Left ventricle myocardium superior (tissue), 1 donor: ENCODE data around the gene UBALD2. TPM values are rescaled to one million over a fixed set of nuclear protein-coding genes. Genes with fewer than 3 reads are reported as not detected.
"Not testable (repeated sequence)": the region's sequence is repeated elsewhere in the genome, so short reads cannot be mapped to it uniquely, and the experiment has no call there.

Experiments used
- ATAC-seq: fragments of 200-7000 bp; cut with Tn5 transposase; one replicate; pipeline ENCODE4 v1.9.1; 2020; ENCODE audit warnings: mild to moderate bottlenecking, moderate library complexity
- DNase-seq: peaks from one replicate; pipeline ENCODE4 v3.0.0-alpha.2; 2020
- intact Hi-C: fragments of 100-400 bp; cut with micrococcal nuclease; formaldehyde crosslinking; loops from one replicate; pipeline ENCODE4 v1.11.0; 2022
- total RNA-seq: library from RNA; stranded (reverse); fragmentation: NEBNext Ultra II Directional; extraction: Animal tissue kit (Norgen Biotek cat#: 25700); gene quantifications from one replicate; pipeline ENCODE4 v1.2.1, GENCODE V29; 2021
- donor health status: DM: no; HTN: yes; CAD: no; lungs with severe emphysema.

UBALD2 gene
- total RNA-seq, 1 donor from 2014 or later = 35.4 TPM

DNA sequence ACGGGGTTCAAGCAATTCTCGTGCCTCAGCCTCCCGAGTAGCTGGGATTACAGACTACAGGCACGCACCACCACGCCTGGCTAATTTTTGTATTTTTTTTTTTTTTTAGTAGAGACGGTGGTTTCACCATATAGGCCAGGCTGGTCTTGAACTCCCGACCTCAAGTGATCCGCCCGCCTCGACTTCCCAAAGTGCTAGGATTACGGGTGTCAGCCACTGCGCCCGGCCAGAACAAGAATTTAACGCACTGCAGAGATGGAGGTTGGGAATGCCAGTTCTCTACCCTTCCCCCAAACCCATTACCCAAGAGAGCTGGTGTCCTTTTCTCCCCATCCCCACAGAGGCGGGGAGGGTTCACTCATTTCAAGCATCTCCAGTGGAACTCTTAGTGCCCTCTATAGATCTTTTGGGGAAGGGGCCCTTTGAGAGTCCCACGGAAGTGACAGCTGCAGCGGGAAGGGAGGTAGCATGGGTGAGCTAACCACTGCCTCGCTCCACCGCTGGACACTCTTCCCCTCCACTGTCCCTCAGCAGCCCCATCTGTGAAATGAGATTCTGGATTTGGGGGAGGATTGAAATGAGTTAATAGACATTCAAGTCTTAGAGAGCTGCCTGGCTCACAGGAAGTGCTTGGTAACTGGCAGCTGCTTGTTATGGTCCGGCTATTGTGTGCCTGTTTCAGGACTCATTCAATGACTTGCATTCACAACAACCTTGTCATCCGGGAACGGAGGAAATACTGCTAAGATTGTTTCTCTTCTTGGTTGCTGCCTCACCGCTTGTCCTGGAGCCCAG is 3.5 kb upstream of the UBALD2 start:
- ATAC-seq (no peak), DNase-seq (no peak)
- intact Hi-C loops = no loop called here

DNA sequence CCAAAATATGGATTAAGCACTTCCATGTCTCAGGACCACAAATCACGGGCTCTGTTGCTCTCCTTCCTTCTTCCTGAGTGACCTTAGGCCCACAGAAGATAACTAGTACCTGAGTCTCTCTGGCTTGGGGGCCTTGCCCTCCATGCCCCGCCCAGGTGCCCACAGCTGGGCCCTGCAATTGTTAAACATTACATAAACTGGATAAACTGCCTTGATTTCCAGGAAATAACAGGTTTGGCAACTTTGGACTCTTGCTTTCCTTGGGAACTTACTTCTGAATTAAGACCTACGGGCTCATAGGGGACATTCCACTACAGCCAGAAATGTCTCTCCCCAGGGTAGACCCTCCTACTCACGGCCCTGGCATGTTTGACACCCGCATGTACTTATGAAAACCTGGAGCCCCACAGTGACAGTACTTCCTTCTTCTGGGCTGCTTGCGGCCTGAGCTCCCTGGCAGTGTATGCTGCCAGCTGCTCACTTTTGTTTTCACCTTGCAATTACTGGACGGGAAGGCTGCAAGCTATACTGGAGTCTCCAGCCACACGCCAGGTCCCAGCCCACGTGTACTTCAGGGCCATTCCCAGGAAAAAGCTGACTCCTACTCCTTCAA is 2.3 kb upstream of the UBALD2 start:
- no peak for DNase-seq
- ATAC-seq = no peak
- intact Hi-C loops = no loop called here

DNA sequence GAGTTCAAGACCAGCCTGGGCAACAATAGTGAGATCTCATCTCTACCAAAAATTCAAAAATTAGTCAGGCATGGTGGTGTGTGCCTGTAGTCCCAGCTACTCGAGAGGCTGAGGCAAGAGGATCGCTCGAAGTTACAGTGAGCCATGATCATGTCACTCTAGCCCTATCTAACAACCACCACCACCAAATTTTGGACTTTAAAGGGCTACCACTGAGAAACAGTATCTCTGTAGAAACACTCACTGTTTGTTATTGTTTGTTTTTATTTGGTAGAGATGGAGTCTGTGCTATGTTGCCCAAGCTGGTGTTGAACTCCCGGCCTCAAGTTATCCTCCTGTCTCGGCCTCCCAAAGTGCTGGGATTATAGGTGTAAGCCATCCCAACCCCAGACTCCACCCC is 1.3 kb upstream of the UBALD2 start:
- ATAC-seq = no peak
- intact Hi-C loops = no loop called here
- DNase-seq = no peak

DNA sequence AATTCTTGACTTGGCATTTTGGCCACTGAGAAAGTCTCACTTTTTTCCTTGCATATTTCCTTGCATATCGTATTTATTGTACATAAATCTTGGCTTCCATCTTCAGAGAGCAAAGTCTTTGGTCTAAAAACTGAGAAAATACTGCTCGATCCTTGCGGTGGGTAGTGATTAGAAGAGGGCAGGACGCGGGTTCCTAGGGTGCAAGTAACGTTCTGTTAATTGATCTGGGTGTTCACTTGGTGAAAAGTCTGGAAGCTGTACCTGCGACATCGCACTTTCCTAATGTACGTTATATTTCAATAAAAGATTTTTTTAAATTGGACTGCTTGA is 758 bp upstream of the UBALD2 start:
- no peak for DNase-seq
- ATAC-seq = no peak
- intact Hi-C loops = no loop called here

DNA sequence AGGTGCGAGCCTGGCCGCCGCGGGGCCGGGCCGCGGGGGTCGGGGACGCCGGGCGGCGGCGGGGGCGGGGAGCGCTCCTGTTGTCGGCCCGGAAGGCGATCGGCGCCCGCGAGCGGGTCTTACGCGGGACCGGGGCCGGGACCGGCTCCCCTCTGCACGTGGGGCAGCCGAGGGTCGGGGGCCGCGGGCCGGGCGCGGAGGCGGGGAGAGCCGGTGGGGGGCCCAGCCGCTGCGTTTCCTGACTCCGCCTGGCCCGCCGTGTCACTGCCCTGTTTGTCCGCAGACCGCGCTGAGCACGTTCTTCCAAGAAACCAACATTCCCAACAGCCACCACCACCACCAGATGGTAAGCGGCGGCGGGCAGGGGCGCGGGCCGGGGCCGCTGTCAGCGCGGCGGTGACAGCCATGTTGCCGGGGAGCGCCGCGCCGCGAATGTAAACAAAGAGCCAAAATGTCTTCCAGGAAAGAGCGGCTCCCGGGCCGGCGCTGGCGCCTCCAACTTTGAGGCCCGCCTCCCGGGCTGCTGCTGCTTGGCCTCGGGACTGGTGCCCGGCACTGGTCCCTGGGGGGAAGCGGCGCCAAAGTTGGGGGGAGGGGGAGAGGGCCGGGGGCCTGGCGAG is 586 bp downstream of the UBALD2 start:
- DNase-seq (peak; percentile 84), ATAC-seq (peak; percentile 2)
- intact Hi-C loops = no loop called here

DNA sequence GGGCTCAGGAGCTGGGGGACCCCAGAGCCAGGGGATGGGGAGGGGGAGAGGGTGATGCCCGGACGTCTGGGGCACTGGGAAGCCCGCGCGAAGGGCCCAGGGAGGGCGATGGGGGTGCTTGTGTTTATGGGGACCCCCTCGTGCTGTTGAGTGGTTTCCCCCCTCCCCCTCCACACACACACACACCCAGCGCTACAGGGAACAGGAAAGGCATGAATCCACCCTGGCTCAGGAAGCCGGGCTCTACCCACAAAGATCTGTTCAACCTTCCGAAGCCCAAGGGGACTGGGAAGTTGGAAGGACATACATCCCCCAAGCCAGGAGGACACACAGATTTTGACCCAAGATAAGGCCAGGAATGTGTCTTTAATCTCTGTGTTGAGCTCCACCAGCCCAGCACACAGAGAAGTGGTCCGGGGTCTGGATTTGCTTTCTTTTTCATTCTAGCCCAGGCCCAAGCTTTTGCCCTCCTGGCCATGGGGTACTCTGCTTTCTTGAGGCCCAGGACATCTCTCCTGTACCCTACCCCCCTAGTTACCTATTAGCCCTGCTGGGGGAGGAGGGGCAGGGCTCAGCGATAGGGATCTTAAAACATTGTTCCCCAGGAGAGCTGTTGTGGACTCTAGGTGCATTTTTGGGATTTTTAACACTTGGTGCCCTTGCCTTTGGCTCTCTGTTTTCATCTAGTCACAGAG is 1.2 kb downstream of the UBALD2 start:
- no peak for ATAC-seq
- intact Hi-C loops = no loop called here
- no peak for DNase-seq

DNA sequence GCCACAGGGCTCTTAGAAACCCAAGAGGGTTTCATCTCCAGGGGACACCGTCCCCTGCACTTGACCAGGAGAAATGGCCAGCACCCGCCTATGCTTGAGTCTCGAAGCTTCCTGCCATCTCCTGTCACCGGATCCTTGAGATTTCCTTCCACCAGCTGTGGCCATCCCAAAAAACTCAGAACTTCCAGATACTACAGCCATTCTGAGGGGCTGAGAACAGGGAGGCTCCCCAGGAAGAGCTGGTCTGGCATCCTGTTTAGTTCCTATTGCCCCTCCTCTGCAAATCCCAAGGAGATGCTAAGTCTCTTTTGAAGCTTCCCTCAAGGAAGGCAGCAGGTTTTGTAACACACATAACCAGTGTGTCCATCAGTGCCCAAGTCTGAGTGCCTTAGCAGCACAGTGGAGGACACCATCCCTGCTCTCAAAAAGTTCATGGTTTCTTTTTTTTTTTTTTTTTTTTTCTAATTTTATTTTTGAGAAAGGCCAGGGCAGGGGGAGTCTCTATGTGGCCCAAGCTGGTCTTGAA is 2.0 kb downstream of the UBALD2 start:
- no peak for DNase-seq
- no peak for ATAC-seq
- intact Hi-C loops = no loop called here

DNA sequence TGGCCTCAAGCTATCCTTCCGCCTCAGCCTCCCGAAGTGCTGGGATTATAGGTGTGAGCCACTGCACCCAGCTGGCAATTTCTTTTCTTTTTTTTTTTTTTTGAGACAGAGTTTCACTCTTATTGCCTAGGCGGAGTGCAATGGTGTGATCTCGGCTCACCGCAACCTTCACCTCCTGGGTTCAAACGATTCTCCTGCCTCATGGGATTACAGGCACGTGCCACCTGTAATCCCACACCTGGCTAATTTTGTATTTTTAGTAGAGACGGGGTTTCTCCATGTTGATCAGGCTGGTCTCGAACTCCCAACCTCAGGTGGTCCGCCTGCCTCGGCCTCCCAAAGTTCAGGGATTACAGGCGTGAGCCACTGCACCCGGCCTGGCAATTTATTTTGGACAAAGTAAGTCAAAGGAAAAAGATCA is 2.4 kb downstream of the UBALD2 start:
- intact Hi-C loops, DNase-seq: not testable (repeated sequence)

DNA sequence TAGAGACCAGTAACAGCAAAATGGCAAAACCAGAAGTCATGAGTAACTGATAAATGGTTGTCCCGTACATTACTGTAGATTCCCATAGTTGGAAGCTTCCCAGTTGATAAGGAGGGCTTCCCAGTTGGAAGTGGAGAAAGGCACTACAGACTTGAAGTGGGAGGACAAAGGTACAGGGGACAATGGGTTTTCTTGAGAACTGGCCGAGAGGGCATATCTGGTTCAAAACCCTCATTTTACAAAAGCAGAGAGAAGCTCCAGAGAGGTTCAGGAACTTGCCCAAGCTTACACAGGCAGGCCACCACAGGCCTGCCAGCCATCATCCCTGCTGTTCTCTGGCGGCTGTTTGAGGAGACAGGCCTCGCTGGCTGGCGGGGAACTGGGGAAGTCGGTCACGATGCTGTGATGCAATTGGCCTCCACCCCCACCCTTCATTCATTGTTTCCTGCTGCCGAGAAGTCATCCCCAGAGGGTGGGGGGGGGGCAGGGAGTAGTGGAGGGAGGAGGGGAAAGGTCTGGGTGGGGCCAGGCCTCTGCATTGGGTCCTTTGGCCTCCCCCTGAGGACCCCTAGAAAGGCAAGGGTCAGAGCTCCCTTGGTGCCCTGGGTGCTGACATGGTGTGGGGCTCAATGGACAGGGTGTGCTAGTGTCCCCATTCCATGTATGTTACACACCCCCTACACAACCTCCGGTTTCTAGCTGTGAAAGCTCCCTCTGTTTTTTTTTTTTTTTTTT is 3.0 kb downstream of the UBALD2 start:
- intact Hi-C loops = no loop called here
- DNase-seq = peak; percentile 85
- ATAC-seq = peak; percentile 19

More for the DNA sequence above, 2.4 kb downstream of the UBALD2 start:
- not testable (repeated sequence) for ATAC-seq

DNA sequence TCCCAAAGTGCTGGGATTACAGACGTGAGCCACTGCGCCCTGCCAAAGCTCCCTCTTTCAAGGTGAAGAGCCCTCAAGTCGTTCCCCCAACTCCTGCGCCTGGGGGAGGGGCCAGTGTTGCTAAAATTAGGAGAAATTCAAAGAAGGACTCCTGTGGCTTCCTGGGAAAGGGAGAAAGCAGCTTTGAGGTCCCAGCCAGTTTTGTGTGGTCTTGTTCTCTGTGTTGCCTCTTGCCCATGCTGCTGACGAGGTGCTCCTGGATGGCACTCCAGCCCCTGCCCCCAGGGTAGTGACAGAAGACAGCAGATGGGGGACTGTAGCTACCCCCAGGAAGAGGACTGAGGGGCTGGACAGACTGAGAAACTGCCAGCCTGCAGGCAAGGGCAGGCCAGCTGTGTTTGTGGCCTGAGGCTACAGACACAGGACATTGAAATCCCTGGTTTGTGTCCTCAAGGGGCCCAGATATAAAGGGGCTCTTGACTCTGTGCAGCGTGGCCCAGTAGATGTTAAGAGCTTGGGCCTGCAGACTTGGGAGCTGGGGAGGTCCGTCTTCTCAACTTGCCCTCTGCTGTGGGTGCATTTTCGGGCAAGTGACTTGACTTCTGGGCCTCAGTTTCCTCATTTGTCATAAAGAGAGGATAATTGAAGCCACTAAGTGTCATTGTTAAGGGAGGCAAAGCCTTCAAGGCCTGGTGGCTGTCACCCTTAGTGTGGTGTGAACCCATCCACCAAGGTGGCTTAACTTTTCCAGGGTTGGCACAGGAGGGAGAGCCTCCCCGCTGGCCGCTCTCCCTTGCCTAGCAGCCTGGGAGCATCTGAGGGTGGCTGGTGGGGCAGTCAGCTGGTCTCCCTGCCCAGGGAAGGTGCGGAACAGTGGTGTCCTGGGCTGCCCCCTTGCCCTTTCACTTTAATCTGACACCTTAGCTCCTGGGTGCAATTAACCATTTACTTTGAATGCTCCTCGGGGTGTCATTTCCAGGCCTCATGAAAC is 4.1 kb downstream of the UBALD2 start:
- ATAC-seq = no peak
- intact Hi-C loops = no loop called here
- DNase-seq = no peak

DNA sequence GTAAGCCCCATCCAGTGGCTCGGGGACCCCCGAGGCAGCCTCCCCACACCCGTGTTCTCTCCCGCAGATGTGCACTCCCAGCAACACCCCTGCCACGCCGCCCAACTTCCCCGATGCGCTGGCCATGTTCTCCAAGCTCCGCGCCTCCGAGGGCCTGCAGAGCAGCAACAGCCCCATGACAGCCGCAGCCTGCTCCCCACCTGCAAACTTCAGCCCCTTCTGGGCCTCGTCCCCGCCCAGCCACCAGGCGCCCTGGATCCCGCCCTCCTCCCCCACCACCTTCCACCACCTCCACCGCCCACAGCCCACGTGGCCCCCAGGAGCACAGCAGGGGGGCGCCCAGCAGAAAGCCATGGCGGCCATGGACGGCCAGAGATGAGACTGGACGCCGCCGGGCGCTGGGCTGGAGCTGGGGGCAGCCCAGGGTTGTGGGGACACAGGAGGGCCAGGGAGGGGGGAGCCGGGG is 5.0 kb downstream of the UBALD2 start:
- intact Hi-C loops = no loop called here
- no peak for ATAC-seq
- DNase-seq = no peak

DNA sequence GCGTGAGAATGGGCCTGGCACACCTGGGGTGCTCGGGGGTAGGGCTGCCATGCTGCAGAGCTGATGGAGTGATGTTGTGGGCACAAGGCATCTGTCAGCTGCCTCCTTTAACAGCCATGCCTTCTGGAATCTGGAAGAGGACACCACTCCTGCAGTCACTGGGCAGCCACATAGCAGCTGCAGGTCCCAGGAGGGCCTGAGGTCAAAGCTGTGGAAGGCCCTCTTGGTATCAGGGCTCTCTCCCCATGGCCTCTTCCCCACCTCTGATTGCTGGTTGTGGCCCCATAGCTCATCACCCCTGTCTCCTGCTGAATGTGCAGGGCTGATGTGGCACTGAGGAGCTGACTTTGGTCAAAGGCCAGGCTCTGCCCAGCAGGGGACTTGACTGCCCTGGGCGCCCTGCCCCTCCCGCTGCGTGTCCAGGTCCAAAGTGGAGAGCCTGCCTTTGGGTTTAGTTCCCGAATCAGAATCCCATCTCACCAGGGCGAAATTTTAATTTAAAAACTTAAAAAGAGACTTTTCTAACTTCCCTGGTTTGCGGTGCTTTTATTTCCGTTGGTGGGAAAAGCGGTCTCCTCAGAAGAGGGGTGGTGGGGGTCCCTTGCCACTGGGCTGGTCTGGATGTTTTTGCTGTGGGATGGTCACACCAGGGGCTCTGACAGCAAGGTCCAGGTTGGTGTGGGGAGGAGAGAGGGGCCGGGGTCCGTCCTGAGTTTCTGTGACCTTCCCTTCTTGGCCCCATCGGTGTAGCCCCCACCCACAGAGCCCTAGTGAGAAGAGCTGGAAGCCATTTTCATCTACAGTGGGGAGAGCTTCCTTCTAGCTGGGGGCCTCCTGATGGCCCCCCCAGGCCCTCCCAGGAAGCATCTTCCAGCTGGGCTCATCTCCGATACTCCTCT is 5.9 kb downstream of the UBALD2 start:
- ATAC-seq (no peak), DNase-seq (no peak)
- intact Hi-C loops = no loop called here

DNA sequence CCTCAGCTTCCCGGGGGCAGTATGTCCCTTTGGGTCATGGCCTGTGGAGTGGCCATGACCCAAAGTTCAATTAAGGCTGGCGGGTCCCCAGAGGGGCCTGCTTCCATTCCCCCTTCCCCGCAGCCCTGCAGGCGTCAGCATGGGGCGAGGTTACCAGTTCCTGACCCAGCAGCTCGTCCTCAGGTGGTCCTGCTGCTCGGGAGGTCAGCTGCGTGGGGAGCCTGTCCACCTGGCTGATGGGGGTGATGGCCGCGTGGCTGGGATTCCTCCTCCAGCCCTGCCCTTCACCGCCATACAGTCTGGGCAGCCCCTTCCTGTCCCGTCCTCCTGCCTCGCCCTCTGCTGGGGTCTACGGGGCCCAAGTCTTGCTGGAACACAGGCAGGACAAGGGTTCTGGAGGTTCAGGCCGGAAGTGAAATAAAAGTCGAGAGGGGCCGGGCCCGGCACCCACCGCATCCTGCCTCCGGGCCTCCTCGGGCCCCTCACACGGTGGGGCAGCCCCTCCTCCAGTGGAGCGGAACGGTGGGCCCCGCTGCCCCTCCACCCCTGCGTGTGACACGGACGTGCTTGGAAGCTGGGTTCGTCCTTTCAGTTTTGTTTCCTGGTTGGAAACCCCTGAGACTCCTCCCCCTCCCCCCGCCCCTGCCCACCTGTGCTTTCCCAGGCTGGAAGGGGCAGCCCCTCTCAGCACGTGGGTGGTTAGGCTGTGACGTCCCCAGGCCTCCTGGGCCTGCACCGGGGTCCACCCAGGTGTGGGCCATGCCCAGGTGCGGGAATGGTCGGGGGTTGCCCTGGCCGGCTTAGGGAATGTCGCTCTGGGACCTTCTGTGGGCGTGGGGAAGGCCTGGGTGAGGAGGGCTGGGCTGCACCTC is 6.8 kb downstream of the UBALD2 start:
- no peak for DNase-seq
- ATAC-seq = peak; percentile 3
- intact Hi-C loops = no loop called here

DNA sequence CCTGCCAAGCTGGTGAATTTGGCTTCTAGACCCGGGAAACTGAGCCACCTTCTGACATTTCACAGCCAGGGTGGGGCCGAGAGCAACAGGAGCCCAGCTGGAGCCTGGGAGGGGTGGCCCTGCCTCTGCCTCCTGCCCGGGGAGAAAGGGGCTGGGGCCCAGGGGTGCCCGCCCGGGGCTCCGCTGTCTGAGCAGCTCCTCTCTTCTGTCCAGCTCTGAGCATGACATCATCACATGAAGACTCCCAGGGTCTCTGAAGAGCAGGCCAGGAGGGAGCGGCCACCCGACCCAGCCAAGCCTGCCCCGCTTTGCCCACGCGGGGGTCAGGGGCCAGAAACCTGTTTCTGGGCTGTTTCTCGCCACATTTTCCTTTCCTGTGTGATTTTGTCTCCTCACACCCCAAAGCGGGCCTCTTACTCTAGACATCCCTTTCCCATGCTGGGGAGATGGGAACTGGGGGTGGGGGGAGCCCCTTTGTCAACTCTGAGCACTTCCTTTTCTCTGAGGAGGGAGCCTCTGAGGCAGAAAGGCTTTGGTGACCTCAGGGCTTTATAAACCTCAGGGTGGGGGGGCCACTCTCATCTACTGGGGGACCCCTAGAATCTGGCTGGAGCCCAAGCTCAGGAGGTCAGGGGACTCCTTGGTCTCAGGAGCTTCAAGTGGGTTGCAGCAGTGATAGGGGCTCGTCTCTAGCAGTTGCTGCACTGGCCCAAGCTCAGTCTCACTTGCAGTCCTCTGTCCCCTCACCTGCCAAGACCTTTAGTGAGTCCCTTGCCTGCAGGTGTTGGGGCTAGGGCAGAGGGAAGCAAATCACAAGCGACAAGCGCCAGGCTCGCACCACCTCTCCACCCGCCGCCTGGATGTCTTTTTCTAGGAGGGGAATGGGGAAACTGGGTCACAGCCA is 7.6 kb downstream of the UBALD2 start:
- intact Hi-C loops = no loop called here
- ATAC-seq = peak; percentile 4
- DNase-seq = no peak
